Measurements from ENCODE around the gene ADGRF1. TPM values are rescaled to one million over a fixed set of nuclear protein-coding genes. Genes with fewer than 3 reads are reported as not detected.

ADGRF1 gene
- polyA plus RNA-seq, 1 experiment: not detected

GRCh38 chr6:47047097-47047478, 5.0 kb upstream of the ADGRF1 start:
- POLR2A ChIA-PET: no interaction called here

GRCh38 chr6:47044397-47044796, 2.3 kb upstream of the ADGRF1 start:
- no peak for DNase-seq (ENCODE audit: low read depth)
- ChIA-PET CTCF (interaction anchor here (2.4 to 5.3 kb wide), 3 partner anchors 10 to 196 kb away, joined by 6 to 44 read pairs (median 32); no protein-coding TSS in a partner anchor), POLR2A (no interaction called here)

More at GRCh38 chr6:47047097-47047478, 5.0 kb upstream of the ADGRF1 start:
- TF ChIP-seq CTCF (IDR thresholded peaks at IDR 0.05; ENCODE audit: insufficient read depth, low read depth, low read length): no peak
- H3K4me3 ChIP-seq (ENCODE audit: low read depth, low read length): no peak overlapping the region
- H3K36me3 ChIP-seq (ENCODE audit: control insufficient read depth, insufficient read depth, low read length): no peaks in the 10 kb centered on the region
- DNase-seq (ENCODE audit: low read depth): no peak
- CTCF ChIA-PET: interaction anchor here (0.7 to 5.1 kb wide), 12 partner anchors 13 to 199 kb away, joined by 3 to 44 read pairs (median 4); no protein-coding TSS in a partner anchor
- H3K27me3 ChIP-seq (ENCODE audit: control insufficient read depth, insufficient read depth, low read length): no peaks in the 10 kb centered on the region

GRCh38 chr6:47043286-47043685, 1.2 kb upstream of the ADGRF1 start:
- H3K27me3 ChIP-seq (ENCODE audit: control insufficient read depth, insufficient read depth, low read length): no peaks in the 10 kb centered on the region
- H3K4me3 ChIP-seq (ENCODE audit: low read depth, low read length): no peak overlapping the region
- H3K36me3 ChIP-seq (ENCODE audit: control insufficient read depth, insufficient read depth, low read length): no peaks in the 10 kb centered on the region
- no peak for TF ChIP-seq CTCF (IDR thresholded peaks at IDR 0.05; ENCODE audit: insufficient read depth, low read depth, low read length)
- CTCF ChIA-PET: interaction anchor here (0.6 to 5.3 kb wide), 5 partner anchors 9 to 195 kb away, joined by 3 to 44 read pairs (median 6); no protein-coding TSS in a partner anchor
- POLR2A ChIA-PET: no interaction called here
- DNase-seq (ENCODE audit: low read depth): no peak

More at GRCh38 chr6:47044397-47044796, 2.3 kb upstream of the ADGRF1 start:
- no peak for TF ChIP-seq CTCF (IDR thresholded peaks at IDR 0.05; ENCODE audit: insufficient read depth, low read depth, low read length)
- no peaks in the 10 kb centered on the region for H3K27me3 ChIP-seq (ENCODE audit: control insufficient read depth, insufficient read depth, low read length)
- no peak overlapping the region for H3K4me3 ChIP-seq (ENCODE audit: low read depth, low read length)
- no peaks in the 10 kb centered on the region for H3K36me3 ChIP-seq (ENCODE audit: control insufficient read depth, insufficient read depth, low read length)

GRCh38 chr6:47041741-47042140, 391 bp downstream of the ADGRF1 start:
- CTCF ChIA-PET: interaction anchor here (5.3 kb wide), 1 partner anchor 193 kb away, joined by 32 read pairs; no protein-coding TSS in a partner anchor
- H3K36me3 ChIP-seq (ENCODE audit: control insufficient read depth, insufficient read depth, low read length): no peaks in the 10 kb centered on the region
- no peak for TF ChIP-seq CTCF (IDR thresholded peaks at IDR 0.05; ENCODE audit: insufficient read depth, low read depth, low read length)
- peaks cover 3% of the 10 kb centered on the region for H3K27me3 ChIP-seq (ENCODE audit: control insufficient read depth, insufficient read depth, low read length)
- H3K4me3 ChIP-seq (ENCODE audit: low read depth, low read length): no peak overlapping the region
- POLR2A ChIA-PET: no interaction called here
- DNase-seq (ENCODE audit: low read depth): no peak

GRCh38 chr6:47034926-47035325, 7.2 kb downstream of the ADGRF1 start:
- Histone ChIP-seq H3K27me3 (ENCODE audit: control insufficient read depth, insufficient read depth, low read length) (peaks cover 6% of the 10 kb centered on the region), H3K4me3 (ENCODE audit: low read depth, low read length) (no peak overlapping the region), H3K36me3 (ENCODE audit: control insufficient read depth, insufficient read depth, low read length) (no peaks in the 10 kb centered on the region)
- ChIA-PET CTCF (interaction anchor here (0.5 to 6.1 kb wide), 6 partner anchors 10 to 828 kb away, joined by 3 to 44 read pairs (median 4); no protein-coding TSS in a partner anchor), POLR2A (no interaction called here)
- no peak for TF ChIP-seq CTCF (IDR thresholded peaks at IDR 0.05; ENCODE audit: insufficient read depth, low read depth, low read length)
- DNase-seq (ENCODE audit: low read depth): peak; percentile 85
